Duodenal mucosa (tissue), 2 donors: Measurements from ENCODE around the gene RPL22.
"Not testable (repeated sequence)": the region's sequence is repeated elsewhere in the genome, so short reads cannot be mapped to it uniquely, and the experiment has no call there.

ENCODE experiments used
- H3K27ac ChIP-seq: one replicate; pipeline ENCODE4 v1.7.0; 2013; ENCODE audit warnings: low read depth, low read length
- H3K27me3 ChIP-seq, 2 donors: one replicate each; pipeline ENCODE4 v1.7.0; 2013; ENCODE audit warnings: low read length in 2 of 2, control low read depth in 1 of 2; ENCODE audit not compliant: insufficient read depth in 2 of 2, control insufficient read depth in 1 of 2
- H3K36me3 ChIP-seq, 2 donors: one replicate each; pipeline ENCODE4 v1.7.0; 2013; ENCODE audit warnings: low read length in 2 of 2, control low read depth in 1 of 2; ENCODE audit not compliant: insufficient read depth in 2 of 2, control insufficient read depth in 1 of 2
- H3K4me1 ChIP-seq, 2 donors: one replicate each; pipeline ENCODE4 v1.7.0; 2013; ENCODE audit warnings: low read length in 2 of 2, control low read depth in 1 of 2; ENCODE audit not compliant: insufficient read depth in 2 of 2, control insufficient read depth in 1 of 2
- H3K4me3 ChIP-seq, 2 donors: one replicate each; pipeline ENCODE4 v1.7.0; 2013; ENCODE audit warnings: low read length in 2 of 2, low read depth in 1 of 2
- H3K9ac ChIP-seq, 2 donors: one replicate each; pipeline ENCODE4 v1.7.0; 2013; ENCODE audit warnings: low read length in 2 of 2, low read depth in 1 of 2
- H3K9me3 ChIP-seq, 2 donors: one replicate each; pipeline ENCODE4 v1.7.0; 2013; ENCODE audit warnings: low read length in 2 of 2, control low read depth in 1 of 2; ENCODE audit not compliant: control insufficient read depth in 1 of 2

Gene RPL22

GRCh38 chr1:6233376-6233775, 34.0 kb upstream of the RPL22 start:
- Histone ChIP-seq H3K36me3 (peaks cover 17 to 36% of the 10 kb centered on the region in 2 donors), H3K27me3 (no peaks in the 10 kb centered on the region), H3K27ac (no peak overlapping the region)

DNA sequence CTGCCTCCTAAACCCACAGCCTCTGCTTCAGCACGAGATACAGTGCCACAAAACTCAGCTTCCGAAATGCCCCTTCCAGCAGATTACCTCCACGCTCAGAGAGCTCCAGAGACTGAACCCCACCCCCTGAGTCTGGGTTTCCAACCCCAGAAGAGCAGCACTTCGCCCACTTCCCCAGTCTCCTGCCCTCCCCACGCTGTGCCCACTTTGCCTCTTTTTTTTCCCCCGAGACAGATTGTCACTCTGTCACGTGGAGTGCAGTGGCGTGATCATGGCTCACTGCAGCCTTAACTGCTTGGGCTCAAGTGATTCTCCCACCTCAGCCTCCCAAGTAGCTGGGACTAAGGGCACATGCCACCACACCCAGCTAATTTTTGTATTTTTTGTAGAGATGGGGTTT, 26.3 kb upstream of the RPL22 start:
- H3K4me3 ChIP-seq: no peak overlapping the region
- H3K27ac ChIP-seq: no peak overlapping the region
- H3K4me1 ChIP-seq: no peaks in the 10 kb centered on the region
- H3K27me3 ChIP-seq: no peaks in the 10 kb centered on the region
- H3K36me3 ChIP-seq: peaks cover 24 to 84% of the 10 kb centered on the region in 2 donors
- no peak overlapping the region for H3K9ac ChIP-seq
- H3K9me3 ChIP-seq: no peaks in the 10 kb centered on the region

More at GRCh38 chr1:6233376-6233775, 34.0 kb upstream of the RPL22 start:
- no peak overlapping the region for H3K9ac ChIP-seq
- no peaks in the 10 kb centered on the region for H3K9me3 ChIP-seq
- peaks cover 11 to 14% of the 10 kb centered on the region in 2 donors for H3K4me1 ChIP-seq
- H3K4me3 ChIP-seq: no peak overlapping the region

GRCh38 chr1:6224718-6225117, 25.3 kb upstream of the RPL22 start:
- Histone ChIP-seq H3K4me3 (no peak overlapping the region), H3K4me1 (no peaks in the 10 kb centered on the region), H3K9me3 (no peaks in the 10 kb centered on the region), H3K9ac (no peak overlapping the region), H3K27me3 (no peaks in the 10 kb centered on the region), H3K36me3 (peaks cover 24 to 81% of the 10 kb centered on the region in 2 donors), H3K27ac (no peak overlapping the region)

DNA sequence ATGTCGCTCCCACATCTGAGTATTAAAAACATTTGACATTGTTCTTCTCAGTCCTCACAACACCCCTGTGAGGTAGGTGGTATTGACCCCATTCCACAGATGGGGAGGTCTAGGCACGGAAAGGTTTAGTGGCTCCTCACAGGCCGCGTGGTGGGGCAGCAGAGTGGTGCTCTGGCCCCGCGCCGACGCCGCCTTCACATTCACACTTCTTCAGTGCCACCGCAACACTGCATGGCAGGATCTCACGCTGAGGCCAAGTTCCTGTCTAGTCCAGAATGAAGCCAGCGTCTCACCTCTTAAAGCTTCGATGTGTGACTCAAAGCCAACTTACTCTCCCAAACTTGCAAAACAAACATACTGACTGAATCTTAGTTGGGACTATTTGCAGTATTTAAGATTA, 24.2 kb upstream of the RPL22 start:
- H3K27ac ChIP-seq: no peak overlapping the region
- H3K36me3 ChIP-seq: peaks cover 24 to 75% of the 10 kb centered on the region in 2 donors
- no peaks in the 10 kb centered on the region for H3K27me3 ChIP-seq
- H3K9me3 ChIP-seq: no peaks in the 10 kb centered on the region
- H3K4me1 ChIP-seq: no peaks in the 10 kb centered on the region
- no peak overlapping the region for H3K4me3 ChIP-seq
- H3K9ac ChIP-seq: no peak overlapping the region

DNA sequence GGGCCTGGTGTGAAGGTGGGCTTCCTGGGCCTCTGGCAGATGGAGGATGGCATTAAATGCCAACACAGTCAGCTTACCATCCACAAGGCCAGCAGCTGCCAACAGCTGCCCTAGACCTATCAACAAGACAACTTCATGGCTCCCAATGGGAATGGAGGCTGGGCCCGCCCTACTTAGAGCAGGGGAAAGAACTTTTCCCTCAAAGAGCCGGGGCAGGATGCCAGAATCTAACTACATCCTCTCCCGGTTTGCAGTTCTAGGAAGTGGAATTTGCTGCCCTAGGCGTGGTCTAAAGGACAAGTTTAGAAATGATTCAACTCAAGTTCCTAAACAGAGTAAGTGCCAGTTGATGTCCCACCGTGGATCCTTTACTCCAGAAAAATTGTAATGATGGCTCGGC, 23.2 kb upstream of the RPL22 start:
- no peak overlapping the region for H3K4me3 ChIP-seq

DNA sequence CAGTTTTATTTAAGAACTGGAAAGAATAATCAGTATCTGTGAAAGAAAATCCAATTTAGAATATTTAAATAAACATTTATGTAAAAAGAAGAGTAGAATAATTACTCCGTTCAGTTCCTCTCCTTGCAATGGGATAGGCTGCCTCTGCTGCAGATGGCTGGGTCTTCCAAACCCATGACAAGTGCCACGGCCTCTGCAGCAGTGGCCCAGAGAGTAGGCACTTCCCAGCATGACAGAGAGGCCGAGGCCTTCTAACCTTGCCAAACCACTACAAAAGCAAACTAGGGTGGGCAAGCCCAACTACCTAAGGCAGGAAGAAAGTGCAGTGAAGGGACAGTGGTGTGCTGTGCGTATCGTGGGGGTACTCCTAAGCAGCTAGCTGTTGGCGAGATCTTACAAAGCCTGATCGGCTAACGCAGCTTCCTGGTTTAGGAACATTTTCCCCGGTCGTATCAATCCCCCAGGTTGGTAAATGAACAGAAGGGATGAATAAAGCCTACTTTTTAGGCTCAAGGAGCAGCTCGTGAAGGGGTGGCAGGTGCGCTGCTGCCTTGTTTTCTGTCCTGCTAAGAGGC, 21.9 kb upstream of the RPL22 start:
- H3K36me3 ChIP-seq: peaks cover 17 to 55% of the 10 kb centered on the region in 2 donors
- no peaks in the 10 kb centered on the region for H3K4me1 ChIP-seq
- H3K9ac ChIP-seq: no peak overlapping the region
- no peak overlapping the region for H3K4me3 ChIP-seq
- no peak overlapping the region for H3K27ac ChIP-seq
- no peaks in the 10 kb centered on the region for H3K27me3 ChIP-seq
- no peaks in the 10 kb centered on the region for H3K9me3 ChIP-seq

More for the DNA sequence above, 23.2 kb upstream of the RPL22 start:
- Histone ChIP-seq H3K4me1 (no peaks in the 10 kb centered on the region), H3K36me3 (peaks cover 24 to 66% of the 10 kb centered on the region in 2 donors), H3K9ac (no peak overlapping the region), H3K27me3 (no peaks in the 10 kb centered on the region), H3K27ac (no peak overlapping the region), H3K9me3 (no peaks in the 10 kb centered on the region)

GRCh38 chr1:6220236-6220635, 20.8 kb upstream of the RPL22 start:
- Histone ChIP-seq H3K4me3 (no peak overlapping the region), H3K36me3 (peaks cover 17 to 44% of the 10 kb centered on the region in 2 donors), H3K4me1 (no peaks in the 10 kb centered on the region), H3K9ac (no peak overlapping the region), H3K9me3 (no peaks in the 10 kb centered on the region), H3K27ac (no peak overlapping the region), H3K27me3 (no peaks in the 10 kb centered on the region)

DNA sequence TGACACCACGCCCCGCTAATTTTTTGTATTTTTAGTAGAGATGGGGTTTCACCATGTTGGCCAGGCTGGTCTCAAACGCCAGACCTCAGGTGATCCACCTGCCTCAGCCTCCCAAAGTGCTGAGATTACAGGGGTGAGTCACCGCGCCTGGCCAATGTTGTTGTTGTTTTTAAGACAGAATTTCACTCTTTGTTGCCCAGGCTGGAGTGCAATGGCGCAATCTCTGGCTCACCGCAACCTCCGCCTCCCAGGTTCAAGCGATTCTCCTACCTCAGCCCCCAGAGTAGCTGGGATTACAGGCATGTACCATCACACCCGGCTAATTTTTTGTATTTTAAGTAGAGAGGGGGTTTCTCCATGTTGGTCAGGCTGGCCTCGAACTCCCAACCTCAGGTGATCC, 20.2 kb upstream of the RPL22 start:
- not testable (repeated sequence) for H3K27ac ChIP-seq, H3K4me1 ChIP-seq, H3K27me3 ChIP-seq, H3K9me3 ChIP-seq, H3K9ac ChIP-seq, H3K4me3 ChIP-seq
- peaks cover 12 to 38% of the 10 kb centered on the region in 2 donors for H3K36me3 ChIP-seq

- no peaks in the 10 kb centered on the region for H3K27me3 ChIP-seq
- H3K36me3 ChIP-seq: peaks cover 1 to 27% of the 10 kb centered on the region in 2 donors
- H3K4me1 ChIP-seq: no peaks in the 10 kb centered on the region
- no peaks in the 10 kb centered on the region for H3K9me3 ChIP-seq
- no peak overlapping the region for H3K27ac ChIP-seq
- no peak overlapping the region for H3K9ac ChIP-seq
- no peak overlapping the region for H3K4me3 ChIP-seq
Observed at GRCh38 chr1:6218375-6219164, 19.2 kb upstream of the RPL22 start.

GRCh38 chr1:6212193-6212959, 13.0 kb upstream of the RPL22 start:
- no peak overlapping the region for H3K4me3 ChIP-seq
- H3K27me3 ChIP-seq: no peaks in the 10 kb centered on the region
- no peaks in the 10 kb centered on the region for H3K9me3 ChIP-seq
- no peak overlapping the region for H3K9ac ChIP-seq
- H3K27ac ChIP-seq: no peak overlapping the region
- H3K36me3 ChIP-seq: peaks cover 0 to 5% of the 10 kb centered on the region in 2 donors
- peaks cover 0 to 11% of the 10 kb centered on the region in 2 donors for H3K4me1 ChIP-seq
